WERI-Rb-1 (cell line): ENCODE results near the gene HLA-DRB5.

ENCODE experiments used
- DNase-seq: peaks from one replicate; pipeline ENCODE4 v3.0.0-alpha.2; 2020
- H3K27ac ChIP-seq: fragments of 250-450 bp; sonication (Bioruptor Pico); 2 replicates; pipeline ENCODE4 v1.5.1; 2020; ENCODE audit warnings: mild to moderate bottlenecking, moderate library complexity
- H3K27me3 ChIP-seq: fragments of 250-450 bp; sonication (Bioruptor Pico); 2 replicates; pipeline ENCODE4 v1.5.1; 2021; ENCODE audit warnings: mild to moderate bottlenecking, low read depth, moderate library complexity; ENCODE audit not compliant: insufficient read depth, severe bottlenecking
- H3K36me3 ChIP-seq: fragments of 250-450 bp; sonication (Bioruptor Pico); 2 replicates; pipeline ENCODE4 v1.5.1; 2020; ENCODE audit warnings: mild to moderate bottlenecking, moderate library complexity
- H3K4me3 ChIP-seq: 2 replicates; pipeline ENCODE4 v1.5.1; 2011; ENCODE audit warnings: low read depth, mild to moderate bottlenecking, control low read depth, low read length
- H3K9me3 ChIP-seq: fragments of 250-450 bp; sonication (Bioruptor Pico); 2 replicates; pipeline ENCODE4 v1.5.1; 2021; ENCODE audit warnings: mild to moderate bottlenecking, moderate library complexity; ENCODE audit not compliant: severe bottlenecking
- CTCF ChIP-seq: IDR thresholded peaks from 2 replicates; pipeline ENCODE4 v1.5.1; 2011; ENCODE audit warnings: low read depth, mild to moderate bottlenecking, control low read depth, inconsistent platforms, low read length

The HLA-DRB5 gene

GRCh38 chr6:32566957-32567356, 36.9 kb upstream of the HLA-DRB5 start:
- peaks cover 16% of the 10 kb centered on the region for H3K27me3 ChIP-seq
- H3K4me3 ChIP-seq = no peak overlapping the region
- peaks cover 9% of the 10 kb centered on the region for H3K9me3 ChIP-seq
- DNase-seq = no peak
- TF ChIP-seq CTCF = no peak
- no peak overlapping the region for H3K27ac ChIP-seq
- H3K36me3 ChIP-seq = no peaks in the 10 kb centered on the region

- no peak for DNase-seq
- TF ChIP-seq CTCF = no peak
- Histone ChIP-seq H3K27ac (no peak overlapping the region), H3K27me3 (peaks cover 18% of the 10 kb centered on the region), H3K36me3 (no peaks in the 10 kb centered on the region), H3K4me3 (no peak overlapping the region), H3K9me3 (peaks cover 9% of the 10 kb centered on the region)
These were observed 35.4 kb upstream of the HLA-DRB5 start for GRCh38 chr6:32565511-32565910.

- Histone ChIP-seq H3K9me3 (peaks cover 9% of the 10 kb centered on the region), H3K4me3 (no peak overlapping the region), H3K36me3 (no peaks in the 10 kb centered on the region), H3K27ac (no peak overlapping the region), H3K27me3 (peaks cover 18% of the 10 kb centered on the region)
- TF ChIP-seq CTCF = no peak
- DNase-seq = no peak
These were observed 32.9 kb upstream of the HLA-DRB5 start for GRCh38 chr6:32562940-32563339.

DNA sequence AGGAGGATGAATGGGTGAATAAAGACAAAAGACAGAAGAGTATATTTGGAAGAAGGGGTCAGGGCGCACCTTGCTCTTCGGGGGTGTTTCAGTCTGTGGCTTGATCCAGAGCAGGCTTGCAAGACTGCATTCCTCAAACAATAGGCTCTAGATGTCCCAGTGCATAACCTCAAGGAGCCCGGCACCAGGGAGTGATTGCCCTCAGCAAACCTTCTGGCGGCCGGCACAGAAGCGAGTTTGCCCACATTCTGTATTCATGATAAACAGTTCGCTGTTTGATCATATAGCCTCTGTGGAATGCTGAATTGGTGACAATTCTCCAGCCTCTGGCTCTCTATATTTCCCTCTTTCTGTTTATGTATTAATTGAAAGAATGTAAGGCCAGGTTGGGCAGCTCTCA, 29.7 kb upstream of the HLA-DRB5 start:
- H3K27me3 ChIP-seq = peaks cover 15% of the 10 kb centered on the region
- H3K9me3 ChIP-seq = no peaks in the 10 kb centered on the region
- no peak for DNase-seq
- no peak for TF ChIP-seq CTCF
- no peak overlapping the region for H3K27ac ChIP-seq
- H3K4me3 ChIP-seq = no peak overlapping the region
- H3K36me3 ChIP-seq = no peaks in the 10 kb centered on the region

GRCh38 chr6:32558426-32559057, 28.5 kb upstream of the HLA-DRB5 start:
- peak; percentile 64 for DNase-seq
- H3K36me3 ChIP-seq = no peaks in the 10 kb centered on the region
- no peak overlapping the region for H3K27ac ChIP-seq
- H3K4me3 ChIP-seq = no peak overlapping the region
- no peaks in the 10 kb centered on the region for H3K9me3 ChIP-seq
- TF ChIP-seq CTCF = peak; percentile 14; the same call in 1 of the 2 replicates
- H3K27me3 ChIP-seq = peaks cover 13% of the 10 kb centered on the region
